ENCODE measurements around the gene XXYLT1.

Gene XXYLT1

GRCh38 chr3:195084746-195085145, 186.2 kb downstream of the XXYLT1 start:
- H3K9ac ChIP-seq (ENCODE audit: low read length in 2 of 2): no peak overlapping the region
- peaks cover 17% of the 10 kb centered on the region for H3K4me1 ChIP-seq (ENCODE audit: control insufficient read depth, insufficient read depth, low read length)
- H3K9me3 ChIP-seq (ENCODE audit: control insufficient read depth in 2 of 2, low read length in 2 of 2): no peaks in the 10 kb centered on the region
- no peak overlapping the region for H3K27ac ChIP-seq (ENCODE audit: low read length)
- no peaks in the 10 kb centered on the region for H3K36me3 ChIP-seq (ENCODE audit: control insufficient read depth in 2 of 2, insufficient read depth in 2 of 2, low read length in 2 of 2)
- no peaks in the 10 kb centered on the region for H3K27me3 ChIP-seq (ENCODE audit: control insufficient read depth in 1 of 2, insufficient read depth in 2 of 2, low read length in 2 of 2)
- H3K4me3 ChIP-seq (ENCODE audit: low read length in 2 of 2): no peak overlapping the region

GRCh38 chr3:195083659-195084058, 187.3 kb downstream of the XXYLT1 start:
- Histone ChIP-seq H3K27ac (ENCODE audit: low read length) (no peak overlapping the region), H3K9me3 (ENCODE audit: control insufficient read depth in 2 of 2, low read length in 2 of 2) (no peaks in the 10 kb centered on the region), H3K4me1 (ENCODE audit: control insufficient read depth, insufficient read depth, low read length) (peaks cover 17% of the 10 kb centered on the region), H3K4me3 (ENCODE audit: low read length in 2 of 2) (no peak overlapping the region), H3K36me3 (ENCODE audit: control insufficient read depth in 2 of 2, insufficient read depth in 2 of 2, low read length in 2 of 2) (no peaks in the 10 kb centered on the region), H3K9ac (ENCODE audit: low read length in 2 of 2) (no peak overlapping the region), H3K27me3 (ENCODE audit: control insufficient read depth in 1 of 2, insufficient read depth in 2 of 2, low read length in 2 of 2) (no peaks in the 10 kb centered on the region)

GRCh38 chr3:195082811-195083210, 188.1 kb downstream of the XXYLT1 start:
- H3K27ac ChIP-seq (ENCODE audit: low read length): no peak overlapping the region
- H3K36me3 ChIP-seq (ENCODE audit: control insufficient read depth in 2 of 2, insufficient read depth in 2 of 2, low read length in 2 of 2): no peaks in the 10 kb centered on the region
- no peaks in the 10 kb centered on the region for H3K27me3 ChIP-seq (ENCODE audit: control insufficient read depth in 1 of 2, insufficient read depth in 2 of 2, low read length in 2 of 2)
- H3K4me3 ChIP-seq (ENCODE audit: low read length in 2 of 2): no peak overlapping the region
- no peaks in the 10 kb centered on the region for H3K9me3 ChIP-seq (ENCODE audit: control insufficient read depth in 2 of 2, low read length in 2 of 2)
- no peak overlapping the region for H3K9ac ChIP-seq (ENCODE audit: low read length in 2 of 2)
- H3K4me1 ChIP-seq (ENCODE audit: control insufficient read depth, insufficient read depth, low read length): peaks cover 17% of the 10 kb centered on the region

GRCh38 chr3:195081242-195081963, 189.6 kb downstream of the XXYLT1 start:
- no peak overlapping the region for H3K27ac ChIP-seq (ENCODE audit: low read length)
- H3K4me1 ChIP-seq (ENCODE audit: control insufficient read depth, insufficient read depth, low read length): peaks cover 17% of the 10 kb centered on the region
- H3K27me3 ChIP-seq (ENCODE audit: control insufficient read depth in 1 of 2, insufficient read depth in 2 of 2, low read length in 2 of 2): no peaks in the 10 kb centered on the region
- H3K4me3 ChIP-seq (ENCODE audit: low read length in 2 of 2): no peak overlapping the region
- H3K9me3 ChIP-seq (ENCODE audit: control insufficient read depth in 2 of 2, low read length in 2 of 2): no peaks in the 10 kb centered on the region
- no peaks in the 10 kb centered on the region for H3K36me3 ChIP-seq (ENCODE audit: control insufficient read depth in 2 of 2, insufficient read depth in 2 of 2, low read length in 2 of 2)
- no peak overlapping the region for H3K9ac ChIP-seq (ENCODE audit: low read length in 2 of 2)

- Histone ChIP-seq H3K9me3 (ENCODE audit: control insufficient read depth in 2 of 2, low read length in 2 of 2) (no peaks in the 10 kb centered on the region), H3K9ac (ENCODE audit: low read length in 2 of 2) (no peak overlapping the region), H3K27me3 (ENCODE audit: control insufficient read depth in 1 of 2, insufficient read depth in 2 of 2, low read length in 2 of 2) (no peaks in the 10 kb centered on the region), H3K4me3 (ENCODE audit: low read length in 2 of 2) (no peak overlapping the region), H3K4me1 (ENCODE audit: control insufficient read depth, insufficient read depth, low read length) (peaks cover 17% of the 10 kb centered on the region), H3K36me3 (ENCODE audit: control insufficient read depth in 2 of 2, insufficient read depth in 2 of 2, low read length in 2 of 2) (no peaks in the 10 kb centered on the region), H3K27ac (ENCODE audit: low read length) (no peak overlapping the region)
These were observed 190.3 kb downstream of the XXYLT1 start for GRCh38 chr3:195080571-195081151.

GRCh38 chr3:195080125-195080524, 190.8 kb downstream of the XXYLT1 start:
- no peak overlapping the region for H3K9ac ChIP-seq (ENCODE audit: low read length in 2 of 2)
- H3K27me3 ChIP-seq (ENCODE audit: control insufficient read depth in 1 of 2, insufficient read depth in 2 of 2, low read length in 2 of 2): no peaks in the 10 kb centered on the region
- no peaks in the 10 kb centered on the region for H3K36me3 ChIP-seq (ENCODE audit: control insufficient read depth in 2 of 2, insufficient read depth in 2 of 2, low read length in 2 of 2)
- H3K4me1 ChIP-seq (ENCODE audit: control insufficient read depth, insufficient read depth, low read length): peaks cover 17% of the 10 kb centered on the region
- H3K27ac ChIP-seq (ENCODE audit: low read length): no peak overlapping the region
- no peak overlapping the region for H3K4me3 ChIP-seq (ENCODE audit: low read length in 2 of 2)
- no peaks in the 10 kb centered on the region for H3K9me3 ChIP-seq (ENCODE audit: control insufficient read depth in 2 of 2, low read length in 2 of 2)

GRCh38 chr3:195079636-195080035, 191.3 kb downstream of the XXYLT1 start:
- Histone ChIP-seq H3K27ac (ENCODE audit: low read length) (no peak overlapping the region), H3K9ac (ENCODE audit: low read length in 2 of 2) (no peak overlapping the region)

GRCh38 chr3:195078891-195079440, 192.0 kb downstream of the XXYLT1 start:
- Histone ChIP-seq H3K27me3 (ENCODE audit: control insufficient read depth in 1 of 2, insufficient read depth in 2 of 2, low read length in 2 of 2) (no peaks in the 10 kb centered on the region), H3K9me3 (ENCODE audit: control insufficient read depth in 2 of 2, low read length in 2 of 2) (no peaks in the 10 kb centered on the region), H3K27ac (ENCODE audit: low read length) (no peak overlapping the region), H3K4me1 (ENCODE audit: control insufficient read depth, insufficient read depth, low read length) (peaks cover 17% of the 10 kb centered on the region), H3K36me3 (ENCODE audit: control insufficient read depth in 2 of 2, insufficient read depth in 2 of 2, low read length in 2 of 2) (no peaks in the 10 kb centered on the region), H3K9ac (ENCODE audit: low read length in 2 of 2) (no peak overlapping the region), H3K4me3 (ENCODE audit: low read length in 2 of 2) (no peak overlapping the region)

More at GRCh38 chr3:195079636-195080035, 191.3 kb downstream of the XXYLT1 start:
- H3K9me3 ChIP-seq (ENCODE audit: control insufficient read depth in 2 of 2, low read length in 2 of 2): no peaks in the 10 kb centered on the region
- H3K4me1 ChIP-seq (ENCODE audit: control insufficient read depth, insufficient read depth, low read length): peaks cover 17% of the 10 kb centered on the region
- H3K4me3 ChIP-seq (ENCODE audit: low read length in 2 of 2): no peak overlapping the region
- no peaks in the 10 kb centered on the region for H3K36me3 ChIP-seq (ENCODE audit: control insufficient read depth in 2 of 2, insufficient read depth in 2 of 2, low read length in 2 of 2)
- H3K27me3 ChIP-seq (ENCODE audit: control insufficient read depth in 1 of 2, insufficient read depth in 2 of 2, low read length in 2 of 2): no peaks in the 10 kb centered on the region

- Histone ChIP-seq H3K27me3 (ENCODE audit: control insufficient read depth in 1 of 2, insufficient read depth in 2 of 2, low read length in 2 of 2) (no peaks in the 10 kb centered on the region), H3K9ac (ENCODE audit: low read length in 2 of 2) (no peak overlapping the region), H3K36me3 (ENCODE audit: control insufficient read depth in 2 of 2, insufficient read depth in 2 of 2, low read length in 2 of 2) (no peaks in the 10 kb centered on the region), H3K9me3 (ENCODE audit: control insufficient read depth in 2 of 2, low read length in 2 of 2) (no peaks in the 10 kb centered on the region), H3K4me3 (ENCODE audit: low read length in 2 of 2) (no peak overlapping the region), H3K4me1 (ENCODE audit: control insufficient read depth, insufficient read depth, low read length) (peaks cover 17% of the 10 kb centered on the region), H3K27ac (ENCODE audit: low read length) (no peak overlapping the region)
These were observed 193.1 kb downstream of the XXYLT1 start for GRCh38 chr3:195077611-195078540.

- Histone ChIP-seq H3K27ac (ENCODE audit: low read length) (no peak overlapping the region), H3K4me1 (ENCODE audit: control insufficient read depth, insufficient read depth, low read length) (peaks cover 14% of the 10 kb centered on the region), H3K4me3 (ENCODE audit: low read length in 2 of 2) (no peak overlapping the region), H3K9me3 (ENCODE audit: control insufficient read depth in 2 of 2, low read length in 2 of 2) (no peaks in the 10 kb centered on the region), H3K9ac (ENCODE audit: low read length in 2 of 2) (no peak overlapping the region), H3K36me3 (ENCODE audit: control insufficient read depth in 2 of 2, insufficient read depth in 2 of 2, low read length in 2 of 2) (peaks cover 0 to 2% of the 10 kb centered on the region in 2 donors), H3K27me3 (ENCODE audit: control insufficient read depth in 1 of 2, insufficient read depth in 2 of 2, low read length in 2 of 2) (no peaks in the 10 kb centered on the region)
These were observed 193.9 kb downstream of the XXYLT1 start for GRCh38 chr3:195076981-195077610.

All from stomach smooth muscle (tissue), 2 donors.